Choroid plexus epithelial cell (primary cell): ENCODE data around the gene BMP7.

ENCODE experiments used
- DNase-seq: peaks from one replicate; pipeline ENCODE4 v3.0.0-alpha.2; 2010; ENCODE audit warnings: low read depth
- H3K4me3 ChIP-seq: 2 replicates; pipeline ENCODE4 v1.5.1; 2011; ENCODE audit warnings: low read depth, mild to moderate bottlenecking, control low read depth, low read length, moderate library complexity
- CTCF ChIP-seq: conservative IDR thresholded peaks from 2 replicates; pipeline ENCODE4 v1.5.1; 2011; ENCODE audit warnings: low read depth, mild to moderate bottlenecking, control low read depth, inconsistent platforms, low read length, moderate library complexity

BMP7 gene

GRCh38 chr20:57189713-57190112 is 76.7 kb downstream of the BMP7 start:
- no peak for TF ChIP-seq CTCF
- DNase-seq: no peak
- no peak overlapping the region for H3K4me3 ChIP-seq

DNA sequence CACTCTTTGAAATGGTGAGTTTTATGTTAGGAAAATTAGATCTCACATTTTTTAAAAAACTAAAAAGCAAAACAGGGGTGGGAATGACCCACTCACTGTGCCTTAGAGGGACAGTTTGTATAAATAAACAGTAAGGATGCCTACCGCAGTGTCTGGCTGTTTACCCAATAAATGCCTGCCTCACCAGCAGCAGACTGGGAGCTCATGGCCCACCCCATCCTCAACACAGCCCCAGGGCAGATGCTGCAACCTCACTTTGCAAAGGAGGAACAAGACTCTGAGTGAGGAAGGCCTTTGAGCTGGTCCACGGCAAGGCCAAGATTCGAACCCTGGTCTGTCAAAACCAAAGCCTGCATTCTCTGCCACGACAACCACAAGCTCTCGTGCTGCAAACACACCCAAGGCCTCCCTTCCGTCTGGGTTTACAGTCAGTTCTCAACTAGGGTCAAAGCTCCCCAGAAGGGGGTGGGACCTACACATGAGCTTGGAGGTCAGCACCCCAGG is 77.8 kb downstream of the BMP7 start:
- H3K4me3 ChIP-seq: no peak overlapping the region
- no peak for TF ChIP-seq CTCF
- no peak for DNase-seq

DNA sequence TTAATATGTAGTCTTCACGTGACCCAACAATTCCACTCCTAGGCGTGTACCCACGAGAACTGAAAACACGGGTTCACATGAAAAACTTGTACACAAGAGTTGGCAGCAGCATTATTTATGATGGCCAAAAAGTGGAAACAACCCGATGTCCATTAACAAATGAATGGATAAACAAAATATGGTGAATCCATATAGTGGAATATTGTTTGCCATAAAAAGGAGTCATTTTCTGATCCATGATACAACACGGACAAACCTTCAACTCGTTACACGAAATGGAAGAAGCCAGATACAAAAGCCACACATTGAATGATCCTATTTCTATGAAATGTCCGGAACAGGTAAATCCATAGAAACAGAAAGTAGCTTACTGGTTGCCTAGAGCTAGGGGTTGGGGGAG is 78.4 kb downstream of the BMP7 start:
- no peak overlapping the region for H3K4me3 ChIP-seq
- no peak for DNase-seq
- no peak for TF ChIP-seq CTCF

DNA sequence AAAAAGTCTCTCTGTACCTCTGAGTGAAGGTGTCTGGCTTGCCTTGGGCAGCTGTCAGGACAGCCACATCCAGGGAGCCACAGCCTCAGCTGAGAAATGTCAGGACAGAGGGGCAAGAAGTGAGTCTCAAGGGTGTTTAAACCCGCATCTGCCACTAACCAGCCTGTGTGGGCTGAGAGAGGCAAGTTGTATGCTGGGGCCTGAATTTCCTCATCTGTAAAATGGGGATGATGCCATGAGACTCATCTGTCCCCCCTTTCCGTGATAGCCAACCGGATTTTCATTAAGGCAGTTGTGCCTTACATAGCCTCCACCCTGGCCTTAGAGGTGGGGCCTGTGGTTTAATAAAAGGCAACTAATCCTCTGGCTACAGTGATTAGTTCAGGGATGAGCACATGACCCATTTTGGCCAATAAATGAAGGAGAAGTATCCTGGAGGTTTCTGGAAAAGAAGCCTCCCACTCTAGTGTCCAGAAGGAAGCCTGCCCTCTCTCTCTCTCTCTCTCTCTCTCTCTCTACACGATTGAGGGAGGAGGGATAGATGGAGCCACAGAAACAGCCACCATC is 79.3 kb downstream of the BMP7 start:
- no peak overlapping the region for H3K4me3 ChIP-seq
- DNase-seq: no peak
- no peak for TF ChIP-seq CTCF

- H3K4me3 ChIP-seq: no peak overlapping the region
- DNase-seq: no peak
- TF ChIP-seq CTCF: no peak
These were observed 80.2 kb downstream of the BMP7 start for GRCh38 chr20:57186192-57186591.

DNA sequence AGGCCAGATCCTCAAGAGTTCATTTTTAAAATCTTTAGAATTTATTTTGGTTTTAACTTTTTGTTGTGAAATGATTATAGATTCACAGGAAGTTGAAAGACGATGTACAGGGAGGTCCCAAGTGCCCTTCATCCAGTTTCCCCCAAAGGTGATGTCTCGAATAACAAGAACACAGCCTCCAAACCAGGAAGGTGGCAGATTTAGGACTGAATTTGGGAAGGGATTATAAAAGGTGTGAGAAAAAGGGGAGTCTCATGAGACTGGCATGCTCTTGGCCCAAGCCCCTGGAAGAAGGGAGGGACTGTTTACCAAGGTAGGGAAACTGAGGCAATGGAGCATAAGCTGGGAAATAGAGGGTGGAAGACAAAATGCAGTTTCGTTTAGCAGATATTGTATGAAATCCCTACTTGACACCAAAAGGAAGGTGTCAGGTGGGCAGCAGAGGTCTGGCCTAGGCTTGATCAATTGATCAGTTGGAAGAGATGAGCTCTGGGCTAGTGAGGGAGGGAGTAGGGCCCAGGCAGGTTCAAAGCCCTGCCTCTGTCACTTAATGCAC is 81.2 kb downstream of the BMP7 start:
- no peak overlapping the region for H3K4me3 ChIP-seq
- DNase-seq: no peak
- no peak for TF ChIP-seq CTCF

- no peak for DNase-seq
- no peak overlapping the region for H3K4me3 ChIP-seq
- no peak for TF ChIP-seq CTCF
These were observed 82.9 kb downstream of the BMP7 start for GRCh38 chr20:57183457-57184009.
